HG02938 (cell line): ENCODE measurements around the gene MANSC1.
"Not testable (repeated sequence)": the region's sequence is repeated elsewhere in the genome, so short reads cannot be mapped to it uniquely, and the experiment has no call there.

Experiments
- ATAC-seq: cut with Tn5 transposase; IDR thresholded peaks from one replicate; pipeline ENCODE4 v1.9.1; 2021; ENCODE audit warnings: mild to moderate bottlenecking, moderate library complexity; ENCODE audit not compliant: unreplicated experiment

MANSC1 gene

GRCh38 chr12:12327802-12328201, 22.2 kb downstream of the MANSC1 start:
- no peak for ATAC-seq

- no peak for ATAC-seq
These were observed 23.8 kb downstream of the MANSC1 start for GRCh38 chr12:12326262-12326661.

- ATAC-seq: no peak
These were observed 26.5 kb downstream of the MANSC1 start for GRCh38 chr12:12323591-12323990.

GRCh38 chr12:12323118-12323517, 26.9 kb downstream of the MANSC1 start:
- ATAC-seq: no peak

- no peak for ATAC-seq
These were observed 30.4 kb downstream of the MANSC1 start for GRCh38 chr12:12319451-12320183.

- no peak for ATAC-seq
These were observed 34.2 kb downstream of the MANSC1 start for GRCh38 chr12:12315838-12316237.

DNA sequence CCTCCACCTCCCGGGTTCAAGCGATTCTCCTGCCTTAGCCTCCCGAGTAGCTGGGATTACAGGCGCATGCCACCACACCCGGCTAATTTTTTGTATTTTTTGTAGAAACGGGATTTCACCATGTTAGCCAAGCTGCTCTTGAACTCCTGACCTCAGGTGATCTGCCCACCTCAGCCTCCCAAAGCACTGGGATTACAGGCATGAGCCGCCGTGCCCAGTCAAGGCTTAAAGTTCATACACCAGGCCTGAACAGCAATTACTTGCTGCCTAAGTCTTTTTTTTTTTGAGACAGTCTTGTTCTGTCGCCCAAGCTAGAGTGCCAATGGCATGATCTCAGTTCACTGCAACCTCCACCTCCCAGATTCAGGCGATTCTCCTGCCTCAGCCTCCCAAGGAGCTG, 39.3 kb downstream of the MANSC1 start:
- not testable (repeated sequence) for ATAC-seq

DNA sequence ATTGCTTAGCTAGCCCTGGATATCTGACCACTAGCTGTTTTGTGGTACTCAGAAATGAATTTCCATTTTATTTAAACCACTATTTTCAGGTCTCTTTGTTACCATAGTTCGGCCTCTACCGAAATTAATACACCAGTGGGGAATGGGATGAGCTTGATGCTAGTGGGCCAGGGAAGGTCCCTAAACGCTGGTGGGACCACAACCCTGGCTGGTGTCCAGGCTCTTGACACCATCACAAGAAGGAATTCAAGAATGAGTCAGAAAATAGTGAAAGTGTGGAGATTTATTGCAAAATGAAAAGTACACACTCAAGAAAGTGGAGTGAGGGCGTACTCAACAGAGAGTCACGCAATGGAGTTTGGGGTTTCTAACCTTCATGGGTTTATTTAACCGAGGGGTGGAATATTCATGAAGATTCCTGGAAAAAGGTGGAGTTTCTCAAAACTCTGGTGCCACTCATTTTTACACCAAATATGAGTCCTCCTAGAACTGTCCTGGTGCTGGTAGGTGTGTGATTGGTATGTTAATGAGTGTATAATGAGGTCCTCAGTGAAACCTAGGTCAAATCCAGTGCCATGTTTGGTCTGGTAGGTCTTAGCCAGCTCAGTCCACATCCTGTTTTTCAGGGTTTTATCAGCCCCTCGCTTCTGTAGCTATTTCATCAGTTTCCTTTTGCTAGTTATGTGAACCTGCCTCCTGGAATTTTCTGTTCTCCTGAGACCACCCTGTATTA, 44.3 kb downstream of the MANSC1 start:
- no peak for ATAC-seq

- ATAC-seq: no peak
These were observed 47.1 kb downstream of the MANSC1 start for GRCh38 chr12:12302976-12303375.

DNA sequence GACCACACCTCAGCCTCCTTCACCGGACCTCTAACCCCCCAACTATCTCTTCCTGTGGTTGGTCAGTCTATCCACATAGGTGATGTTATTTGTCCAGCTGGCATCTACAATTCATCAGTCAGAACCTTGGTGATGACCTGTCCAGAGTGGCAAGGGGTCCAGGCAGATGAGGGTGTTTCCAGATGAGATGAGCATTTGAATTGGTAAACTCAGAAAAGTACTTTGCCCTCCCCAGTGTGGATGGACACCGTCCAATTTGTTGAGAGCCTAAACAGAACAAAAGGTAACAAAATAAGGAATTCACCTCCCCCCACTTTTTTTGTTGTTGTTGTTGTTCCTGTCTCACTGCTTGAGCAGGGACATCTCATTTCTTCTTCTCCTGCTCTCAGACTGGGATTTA, 48.9 kb downstream of the MANSC1 start:
- no peak for ATAC-seq

- no peak for ATAC-seq
These were observed 52.7 kb downstream of the MANSC1 start for GRCh38 chr12:12297201-12297830.

GRCh38 chr12:12294215-12295005, 55.6 kb downstream of the MANSC1 start:
- no peak for ATAC-seq

- ATAC-seq: no peak
These were observed 59.8 kb downstream of the MANSC1 start for GRCh38 chr12:12290206-12290605.

DNA sequence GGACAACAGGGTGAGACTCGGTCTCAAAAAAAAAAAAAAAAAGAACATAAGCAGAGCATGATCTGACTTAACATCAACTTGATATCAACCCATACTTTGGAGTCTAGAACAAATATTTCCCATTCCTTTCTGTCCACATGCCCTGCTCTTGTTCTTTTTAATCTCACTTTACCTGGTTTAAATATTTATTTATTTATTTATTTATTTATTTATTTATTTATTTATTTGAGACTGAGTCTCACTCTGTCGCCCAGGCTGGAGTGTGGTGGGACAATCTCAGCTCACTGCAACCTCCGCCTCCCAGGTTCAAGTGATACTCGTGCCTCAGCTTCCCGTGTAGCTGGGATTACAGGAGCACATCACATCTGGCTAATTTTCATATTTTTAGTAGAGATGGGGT, 63.6 kb downstream of the MANSC1 start:
- no peak for ATAC-seq

GRCh38 chr12:12282761-12283425, 67.1 kb downstream of the MANSC1 start:
- ATAC-seq: no peak

DNA sequence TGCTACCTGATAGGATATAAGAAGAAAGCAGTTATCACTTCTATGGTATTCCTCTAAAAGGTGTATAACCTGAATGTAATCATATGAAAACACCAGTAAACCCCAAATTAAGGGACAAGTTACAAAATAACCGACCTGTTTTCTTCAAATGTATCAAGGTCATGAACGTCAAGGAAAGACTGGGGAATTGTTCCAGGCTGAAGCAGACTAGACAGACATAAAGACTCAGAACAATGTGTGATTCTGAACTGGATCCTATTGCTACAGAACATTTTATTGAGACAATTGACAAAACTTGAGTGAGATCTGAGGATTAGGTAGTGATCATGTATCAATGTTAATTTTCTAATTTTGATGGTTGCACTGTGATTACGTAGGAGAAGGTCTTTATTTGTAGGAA, 67.8 kb downstream of the MANSC1 start:
- ATAC-seq: no peak

- ATAC-seq: no peak
These were observed 68.9 kb downstream of the MANSC1 start for GRCh38 chr12:12281134-12281533.

GRCh38 chr12:12278899-12279298, 71.1 kb downstream of the MANSC1 start:
- ATAC-seq: no peak
